Spleen (tissue), 7 donors: ENCODE data around the gene EGFR.

ENCODE experiments used
- POLR2A ChIP-seq, 3 donors: fragments of 450-650 bp; IDR thresholded peaks; one replicate each; pipeline ENCODE4 v1.5.1; 2017; ENCODE audit warnings: antibody characterized with exemption in 3 of 3, mild to moderate bottlenecking in 1 of 3
- TF ChIP-seq, protein P1 (sequence below), 11 experiments: fragments of 200-600 bp in 7 of 11; fragments of 450-650 bp in 4 of 11; sonication (generic) in 4 of 11; IDR thresholded peaks in 8 of 11; conservative IDR thresholded peaks in 3 of 11; 1 replicate in 7 of 11; 2 replicates in 4 of 11; pipeline versions ENCODE4 v1.4.0 to v1.8.0; 2016 to 2021; ENCODE audit warnings: antibody characterized with exemption in 11 of 11, inconsistent platforms in 4 of 11, mild to moderate bottlenecking in 1 of 11
- donor health status: DM: no; HTN: no; CAD: no; lungs with moderate emphysema.
- donor health status: DM: no; HTN: no; CAD: no.
- donor health status: DM: no; HTN: no; CAD: no.

GRCh38 chr7:55052741-55053427, 34.1 kb downstream of the EGFR start:
- TF ChIP-seq, protein P1, sequence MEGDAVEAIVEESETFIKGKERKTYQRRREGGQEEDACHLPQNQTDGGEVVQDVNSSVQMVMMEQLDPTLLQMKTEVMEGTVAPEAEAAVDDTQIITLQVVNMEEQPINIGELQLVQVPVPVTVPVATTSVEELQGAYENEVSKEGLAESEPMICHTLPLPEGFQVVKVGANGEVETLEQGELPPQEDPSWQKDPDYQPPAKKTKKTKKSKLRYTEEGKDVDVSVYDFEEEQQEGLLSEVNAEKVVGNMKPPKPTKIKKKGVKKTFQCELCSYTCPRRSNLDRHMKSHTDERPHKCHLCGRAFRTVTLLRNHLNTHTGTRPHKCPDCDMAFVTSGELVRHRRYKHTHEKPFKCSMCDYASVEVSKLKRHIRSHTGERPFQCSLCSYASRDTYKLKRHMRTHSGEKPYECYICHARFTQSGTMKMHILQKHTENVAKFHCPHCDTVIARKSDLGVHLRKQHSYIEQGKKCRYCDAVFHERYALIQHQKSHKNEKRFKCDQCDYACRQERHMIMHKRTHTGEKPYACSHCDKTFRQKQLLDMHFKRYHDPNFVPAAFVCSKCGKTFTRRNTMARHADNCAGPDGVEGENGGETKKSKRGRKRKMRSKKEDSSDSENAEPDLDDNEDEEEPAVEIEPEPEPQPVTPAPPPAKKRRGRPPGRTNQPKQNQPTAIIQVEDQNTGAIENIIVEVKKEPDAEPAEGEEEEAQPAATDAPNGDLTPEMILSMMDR (IDR thresholded peaks at IDR 0.05 in 8 of 11, conservative IDR thresholded peaks at IDR 0.05 in 3 of 11) = no peak
- TF ChIP-seq POLR2A (IDR thresholded peaks at IDR 0.05) = no peak
